Renal cortical epithelial cell (primary cell): Measurements from ENCODE around the gene RADIL. TPM values are rescaled to one million over a fixed set of nuclear protein-coding genes. Genes with fewer than 3 reads are reported as not detected.

ENCODE experiments used
- DNase-seq: peaks from one replicate; pipeline ENCODE4 v3.0.0-alpha.2; 2011; ENCODE audit warnings: low read depth
- total RNA-seq: library from RNA; depleted of rRNA; stranded (reverse); fragments of >200 nt; gene quantifications from 2 replicates; pipeline ENCODE4 v1.2.3, GENCODE V29; 2014

Gene RADIL
- total RNA-seq, 1 donor from 2014 or later: not detected

- no peak for DNase-seq
These were observed 129.0 kb downstream of the RADIL start for GRCh38 chr7:4754433-4755010.

GRCh38 chr7:4753598-4754432, 129.7 kb downstream of the RADIL start:
- peak; percentile 25 for DNase-seq

GRCh38 chr7:4751398-4751947, 132.0 kb downstream of the RADIL start:
- no peak for DNase-seq

- DNase-seq: no peak
These were observed 133.7 kb downstream of the RADIL start for GRCh38 chr7:4749798-4750197.

GRCh38 chr7:4749363-4749762, 134.2 kb downstream of the RADIL start:
- DNase-seq: no peak

Other genes with a start within 250 kb of the RADIL start
- gene FOXK1, start 201.4 kb downstream of the RADIL start, total RNA-seq: 24.3 and 45.8 TPM in 2 replicates
- gene AP5Z1, start 108.1 kb downstream of the RADIL start, total RNA-seq: 17.6 and 18.4 TPM in 2 replicates
- not detected in 2 replicates for gene PAPOLB, start 21.7 kb downstream of the RADIL start, total RNA-seq
- gene MMD2, start 75.5 kb upstream of the RADIL start, total RNA-seq: not detected in 2 replicates
- gene RBAK, start 162.1 kb upstream of the RADIL start, total RNA-seq: 8.9 and 20.8 TPM in 2 replicates